ENCODE data around the gene CDC14B. TPM values are rescaled to one million over a fixed set of nuclear protein-coding genes. Genes with fewer than 3 reads are reported as not detected.

CDC14B gene
- total and polyA plus RNA-seq, 4 donors: 8.8 to 33.3 (median 11.3) TPM

- H3K4me3 ChIP-seq (ENCODE audit: low read depth in 1 of 3, low read length in 3 of 3): no peak overlapping the region
- no peaks in the 10 kb centered on the region for H3K27me3 ChIP-seq (ENCODE audit: control insufficient read depth in 4 of 4, insufficient read depth in 4 of 4, low read length in 3 of 4)
- 95% methylated on average over 5 of the region's 5 CpGs for WGBS
- no peak overlapping the region for H3K9ac ChIP-seq (ENCODE audit: low read depth in 1 of 2, low read length in 2 of 2)
- TF ChIP-seq TAF1 (conservative IDR thresholded peaks at IDR 0.05) (no peak), CTCF (IDR thresholded peaks at IDR 0.05; ENCODE audit: low read depth, low read length, missing input control) (no peak), ZBTB33 (IDR thresholded peaks at IDR 0.05) (no peak), GABPA (IDR thresholded peaks at IDR 0.05 in 1 of 2, conservative IDR thresholded peaks at IDR 0.05 in 1 of 2) (no peak), FOXA2 (IDR thresholded peaks at IDR 0.05) (no peak), RAD21 (IDR thresholded peaks at IDR 0.05) (no peak), NR2F2 (IDR thresholded peaks at IDR 0.05) (no peak), HNF4G (IDR thresholded peaks at IDR 0.05) (no peak), SP1 (IDR thresholded peaks at IDR 0.05) (no peak)
- TF ChIP-seq, protein P1, sequence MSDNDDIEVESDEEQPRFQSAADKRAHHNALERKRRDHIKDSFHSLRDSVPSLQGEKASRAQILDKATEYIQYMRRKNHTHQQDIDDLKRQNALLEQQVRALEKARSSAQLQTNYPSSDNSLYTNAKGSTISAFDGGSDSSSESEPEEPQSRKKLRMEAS (IDR thresholded peaks at IDR 0.05): no peak
- TF ChIP-seq, protein P2, sequence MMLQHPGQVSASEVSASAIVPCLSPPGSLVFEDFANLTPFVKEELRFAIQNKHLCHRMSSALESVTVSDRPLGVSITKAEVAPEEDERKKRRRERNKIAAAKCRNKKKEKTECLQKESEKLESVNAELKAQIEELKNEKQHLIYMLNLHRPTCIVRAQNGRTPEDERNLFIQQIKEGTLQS (IDR thresholded peaks at IDR 0.05): no peak
- H3K27ac ChIP-seq (ENCODE audit: low read depth in 1 of 2, low read length in 2 of 2): no peak overlapping the region
- H3K36me3 ChIP-seq (ENCODE audit: control insufficient read depth in 4 of 4, insufficient read depth in 3 of 4, low read depth in 1 of 4, low read length in 3 of 4): peaks cover 0 to 2% (median 1%) of the 10 kb centered on the region in 4 donors
- no peaks in the 10 kb centered on the region for H3K4me1 ChIP-seq (ENCODE audit: control insufficient read depth in 4 of 4, insufficient read depth in 4 of 4, low read length in 3 of 4)
- DNase-seq (ENCODE audit: low spot score): no peak
- no peaks in the 10 kb centered on the region for H3K9me3 ChIP-seq (ENCODE audit: control insufficient read depth in 4 of 4, low read length in 3 of 4)
Measured at GRCh38 chr9:96467784-96468183, 151.9 kb downstream of the CDC14B start.

- Histone ChIP-seq H3K36me3 (ENCODE audit: control insufficient read depth in 4 of 4, insufficient read depth in 3 of 4, low read depth in 1 of 4, low read length in 3 of 4) (no peaks in the 10 kb centered on the region), H3K4me3 (ENCODE audit: low read depth in 1 of 3, low read length in 3 of 3) (no peak overlapping the region), H3K4me1 (ENCODE audit: control insufficient read depth in 4 of 4, insufficient read depth in 4 of 4, low read length in 3 of 4) (no peaks in the 10 kb centered on the region), H3K9me3 (ENCODE audit: control insufficient read depth in 4 of 4, low read length in 3 of 4) (no peaks in the 10 kb centered on the region), H3K27ac (ENCODE audit: low read depth in 1 of 2, low read length in 2 of 2) (no peak overlapping the region), H3K9ac (ENCODE audit: low read depth in 1 of 2, low read length in 2 of 2) (no peak overlapping the region), H3K27me3 (ENCODE audit: control insufficient read depth in 4 of 4, insufficient read depth in 4 of 4, low read length in 3 of 4) (no peaks in the 10 kb centered on the region)
- WGBS: 92% methylated on average over 6 of the region's 6 CpGs
- DNase-seq (ENCODE audit: low spot score): no peak
- TF ChIP-seq EGR1 (IDR thresholded peaks at IDR 0.05; ENCODE audit: low read depth in 2 of 2): no peak
- TF ChIP-seq, protein P1 (IDR thresholded peaks at IDR 0.05): no peak
- TF ChIP-seq FOXA2 (IDR thresholded peaks at IDR 0.05): no peak
- no peak for TF ChIP-seq YY1 (IDR thresholded peaks at IDR 0.05)
- no peak for TF ChIP-seq JUND (IDR thresholded peaks at IDR 0.05)
- TF ChIP-seq CTCF (IDR thresholded peaks at IDR 0.05; ENCODE audit: low read depth, low read length, missing input control): no peak
- no peak for TF ChIP-seq TAF1 (conservative IDR thresholded peaks at IDR 0.05)
Measured at GRCh38 chr9:96464426-96464825, 155.2 kb downstream of the CDC14B start.

Data from liver (tissue), 9 donors.